Prostate gland (tissue), 2 donors: ENCODE results near the gene CD47. TPM values are rescaled to one million over a fixed set of nuclear protein-coding genes. Genes with fewer than 3 reads are reported as not detected.

Experiments
- DNase-seq: peaks from one replicate; pipeline ENCODE4 v3.0.0-alpha.2; 2019; ENCODE audit warnings: low spot score
- H3K27ac ChIP-seq, 2 donors: fragments of 200-600 bp; sonication (generic); 2 replicates each; pipeline ENCODE4 v1.5.1; 2017 to 2019
- H3K27me3 ChIP-seq: fragments of 200-600 bp; sonication (generic); replicated peaks from 2 replicates; pipeline ENCODE4 v1.5.1; 2019; ENCODE audit not compliant: insufficient read depth
- H3K36me3 ChIP-seq, 2 donors: fragments of 200-600 bp; sonication (generic); 1 replicate in 1 of 2; 2 replicates in 1 of 2; pipeline versions ENCODE4 v1.5.1 to v1.8.1; 2017 to 2019
- H3K4me1 ChIP-seq: fragments of 200-600 bp; sonication (generic); replicated peaks from 2 replicates; pipeline ENCODE4 v1.5.1; 2019
- H3K4me3 ChIP-seq, 2 donors: fragments of 200-600 bp; sonication (generic); 2 replicates each; pipeline ENCODE4 v1.5.1; 2017 to 2019
- H3K9me3 ChIP-seq: fragments of 200-600 bp; sonication (generic); 2 replicates; pipeline ENCODE4 v1.5.1; 2017
- CTCF ChIP-seq, 4 experiments: fragments of 200-600 bp in 2 of 4; fragments of 450-650 bp in 2 of 4; sonication (generic) in 2 of 4; IDR thresholded peaks; 1 replicate in 3 of 4; 2 replicates in 1 of 4; pipeline ENCODE4 v1.5.1; 2016 to 2019; ENCODE audit warnings: antibody characterized with exemption in 4 of 4, mild to moderate bottlenecking in 2 of 4, moderate library complexity in 2 of 4
- POLR2A ChIP-seq: fragments of 450-650 bp; IDR thresholded peaks from one replicate; pipeline ENCODE4 v1.6.1; 2016; ENCODE audit warnings: antibody characterized with exemption, mild to moderate bottlenecking
- POLR2AphosphoS5 ChIP-seq: sonication (generic); formaldehyde crosslinking; IDR thresholded peaks from one replicate; pipeline ENCODE4 v1.6.1; 2017; ENCODE audit warnings: antibody characterized with exemption
- WGBS: methylation state at CpG from one replicate; pipeline ENCODE4 v1.1.5; 2018; 5-methylcytosine and 5-hydroxymethylcytosine counted together
- intact Hi-C: fragments of 100-400 bp; cut with DNase I; formaldehyde crosslinking; loops from one replicate; pipeline ENCODE4 v1.14.2; 2022
- total RNA-seq, 2 donors: library from RNA; depleted of rRNA; stranded (reverse); fragments of >200 nt; gene quantifications; one replicate each; pipeline ENCODE4 v1.1.0, GENCODE V29; 2016

The CD47 gene
- total RNA-seq, 2 donors from 2014 or later = 90.1 to 197 TPM

- Histone ChIP-seq H3K4me1 (no peaks in the 10 kb centered on the region), H3K36me3 (no peaks in the 10 kb centered on the region), H3K9me3 (no peaks in the 10 kb centered on the region), H3K27me3 (no peaks in the 10 kb centered on the region), H3K27ac (no peak overlapping the region), H3K4me3 (no peak overlapping the region)
- TF ChIP-seq POLR2AphosphoS5 (no peak), CTCF (IDR thresholded peaks at IDR 0.05) (no peak), POLR2A (no peak)
- intact Hi-C loops = no loop called here
- 67% methylated on average over 7 of the region's 7 CpGs for WGBS
- no peak for DNase-seq
Observed at GRCh38 chr3:108103040-108103751, 12.4 kb upstream of the CD47 start.

GRCh38 chr3:108102420-108103039 is 11.7 kb upstream of the CD47 start:
- intact Hi-C loops = no loop called here
- no peak for DNase-seq
- H3K27me3 ChIP-seq = no peaks in the 10 kb centered on the region
- H3K36me3 ChIP-seq = no peaks in the 10 kb centered on the region
- no peaks in the 10 kb centered on the region for H3K9me3 ChIP-seq
- no peak overlapping the region for H3K4me3 ChIP-seq
- 94% methylated on average over 8 of the region's 8 CpGs for WGBS
- TF ChIP-seq CTCF (IDR thresholded peaks at IDR 0.05) (no peak), POLR2A (no peak), POLR2AphosphoS5 (no peak)
- no peak overlapping the region for H3K27ac ChIP-seq
- no peaks in the 10 kb centered on the region for H3K4me1 ChIP-seq

- H3K36me3 ChIP-seq = no peaks in the 10 kb centered on the region
- intact Hi-C loops = no loop called here
- WGBS = 82% methylated on average over 4 of the region's 4 CpGs
- H3K27ac ChIP-seq = no peak overlapping the region
- DNase-seq = no peak
- no peaks in the 10 kb centered on the region for H3K9me3 ChIP-seq
- TF ChIP-seq POLR2AphosphoS5 (no peak), CTCF (IDR thresholded peaks at IDR 0.05) (no peak), POLR2A (no peak)
- no peaks in the 10 kb centered on the region for H3K4me1 ChIP-seq
- H3K27me3 ChIP-seq = no peaks in the 10 kb centered on the region
- no peak overlapping the region for H3K4me3 ChIP-seq
Observed at GRCh38 chr3:108100906-108101660, 10.3 kb upstream of the CD47 start.

DNA sequence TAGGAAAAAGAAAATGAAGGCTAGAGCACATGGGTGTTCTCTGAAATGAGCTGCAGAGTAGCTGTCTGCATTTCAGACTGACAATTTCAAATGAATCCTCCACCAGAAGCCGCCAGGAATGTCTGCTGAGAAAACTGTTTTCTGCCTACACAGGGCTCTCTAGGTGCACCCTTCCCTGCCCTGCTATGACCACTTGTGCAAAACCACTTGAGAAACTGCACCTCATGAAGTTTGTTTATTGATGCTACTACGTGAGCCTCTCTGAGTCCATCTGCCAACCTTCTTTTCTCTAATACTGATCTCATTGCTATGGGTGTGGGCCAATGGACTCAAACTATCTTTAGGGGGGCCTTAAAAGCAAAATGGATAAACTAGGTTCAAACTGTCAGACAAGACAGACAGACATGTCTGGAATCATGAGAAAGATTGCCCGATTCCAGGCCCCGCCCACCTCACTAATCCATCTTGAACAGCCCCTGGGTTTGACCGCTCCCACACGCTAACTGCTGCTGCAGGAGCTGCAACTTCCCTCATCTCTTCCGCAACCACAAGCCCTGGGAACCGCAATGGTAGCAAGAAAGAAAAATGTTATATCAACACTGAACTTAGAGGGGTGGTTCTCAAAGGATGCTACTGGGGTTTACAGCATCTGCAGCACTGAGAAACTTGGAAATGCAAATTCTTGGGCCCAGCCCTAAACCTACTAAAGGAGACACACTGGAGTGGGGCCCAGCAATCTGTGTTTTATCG is 9.0 kb upstream of the CD47 start:
- intact Hi-C loops = no loop called here
- Histone ChIP-seq H3K27ac (no peak overlapping the region), H3K9me3 (no peaks in the 10 kb centered on the region), H3K36me3 (no peaks in the 10 kb centered on the region), H3K4me1 (no peaks in the 10 kb centered on the region), H3K4me3 (no peak overlapping the region), H3K27me3 (no peaks in the 10 kb centered on the region)
- 88% methylated on average over 9 of the region's 9 CpGs for WGBS
- TF ChIP-seq POLR2AphosphoS5 (no peak), POLR2A (no peak), CTCF (IDR thresholded peaks at IDR 0.05) (no peak)
- DNase-seq = no peak
